ENCODE data around the gene PADI1.

DNA sequence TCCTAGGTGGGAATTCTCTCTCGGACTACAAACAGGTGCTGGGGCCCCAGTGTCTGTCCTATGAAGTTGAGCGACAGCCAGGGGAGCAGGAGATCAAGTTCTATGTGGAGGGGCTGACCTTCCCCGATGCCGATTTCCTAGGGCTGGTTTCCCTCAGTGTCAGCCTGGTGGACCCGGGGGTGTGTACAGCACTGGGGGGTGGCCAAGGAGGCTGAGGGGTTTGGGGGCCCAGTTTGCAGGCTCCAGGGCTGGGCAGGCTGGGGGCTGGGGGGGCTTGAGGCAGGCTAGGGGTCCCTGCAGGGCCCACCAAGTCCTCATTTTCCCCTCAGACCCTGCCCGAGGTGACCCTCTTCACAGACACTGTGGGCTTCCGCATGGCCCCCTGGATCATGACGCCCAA, 23.7 kb downstream of the PADI1 start:
- TF ChIP-seq, protein P1, sequence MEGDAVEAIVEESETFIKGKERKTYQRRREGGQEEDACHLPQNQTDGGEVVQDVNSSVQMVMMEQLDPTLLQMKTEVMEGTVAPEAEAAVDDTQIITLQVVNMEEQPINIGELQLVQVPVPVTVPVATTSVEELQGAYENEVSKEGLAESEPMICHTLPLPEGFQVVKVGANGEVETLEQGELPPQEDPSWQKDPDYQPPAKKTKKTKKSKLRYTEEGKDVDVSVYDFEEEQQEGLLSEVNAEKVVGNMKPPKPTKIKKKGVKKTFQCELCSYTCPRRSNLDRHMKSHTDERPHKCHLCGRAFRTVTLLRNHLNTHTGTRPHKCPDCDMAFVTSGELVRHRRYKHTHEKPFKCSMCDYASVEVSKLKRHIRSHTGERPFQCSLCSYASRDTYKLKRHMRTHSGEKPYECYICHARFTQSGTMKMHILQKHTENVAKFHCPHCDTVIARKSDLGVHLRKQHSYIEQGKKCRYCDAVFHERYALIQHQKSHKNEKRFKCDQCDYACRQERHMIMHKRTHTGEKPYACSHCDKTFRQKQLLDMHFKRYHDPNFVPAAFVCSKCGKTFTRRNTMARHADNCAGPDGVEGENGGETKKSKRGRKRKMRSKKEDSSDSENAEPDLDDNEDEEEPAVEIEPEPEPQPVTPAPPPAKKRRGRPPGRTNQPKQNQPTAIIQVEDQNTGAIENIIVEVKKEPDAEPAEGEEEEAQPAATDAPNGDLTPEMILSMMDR (IDR thresholded peaks at IDR 0.05 in 8 of 11, conservative IDR thresholded peaks at IDR 0.05 in 3 of 11) = no peak
- TF ChIP-seq POLR2A (IDR thresholded peaks at IDR 0.05) = no peak

Data from spleen (tissue), 7 donors.